GM12878 (cell line): Measurements from ENCODE around the gene KCNQ1. TPM values are rescaled to one million over a fixed set of nuclear protein-coding genes. Genes with fewer than 3 reads are reported as not detected.

ENCODE experiments used
- BCL3 ChIP-seq: IDR thresholded peaks from 2 replicates; pipeline ENCODE4 v1.6.1; 2011; ENCODE audit warnings: borderline replicate concordance, low read depth, mild to moderate bottlenecking, moderate library complexity, low read length; ENCODE audit not compliant: insufficient read depth, poor library complexity, severe bottlenecking
- IKZF2 ChIP-seq, 2 experiments: fragments of 450-650 bp; IDR thresholded peaks; 2 replicates each; pipeline ENCODE4 v1.6.1; 2017; ENCODE audit warnings: mild to moderate bottlenecking in 2 of 2, moderate library complexity in 2 of 2
- ZNF592 ChIP-seq: fragments of 450-650 bp; IDR thresholded peaks from 2 replicates; pipeline ENCODE4 v1.6.1; 2017; ENCODE audit warnings: mild to moderate bottlenecking, moderate library complexity
- polyA plus RNA-seq, 11 experiments: library from polyadenylated mRNA; depleted of rRNA in 4 of 11; unstranded in 6 of 11; stranded (reverse) in 5 of 11; fragments of >200 nt; fragmentation: Nextera tagmentation in 4 of 11; fragmentation: Illumina TruSeq in 1 of 11; extraction: Ambion mirVana in 4 of 11; extraction: Trizol in 1 of 11; gene quantifications; 1 replicate in 1 of 11; 2 replicates in 10 of 11; pipeline versions ENCODE4 v1.2.1 to v1.2.3, GENCODE V29; 2011 to 2016; ENCODE audit warnings: inconsistent platforms in 2 of 11, missing spikeins in 2 of 11, low read depth in 1 of 11
- total RNA-seq, 4 experiments: library from RNA; depleted of rRNA in 3 of 4; stranded (reverse); fragments of >200 nt in 3 of 4; fragmentation: Illumina TruSeq in 1 of 4; extraction: Trizol in 1 of 4; gene quantifications; 2 replicates each; pipeline versions ENCODE4 v1.2.1 to v1.2.3, GENCODE V29; 2013 to 2021
- TF ChIP-seq, protein P1 (sequence below): fragments of 450-650 bp; IDR thresholded peaks from 2 replicates; pipeline ENCODE4 v1.6.1; 2017; ENCODE audit warnings: mild to moderate bottlenecking
- TF ChIP-seq, protein P2 (sequence below): IDR thresholded peaks from 2 replicates; pipeline ENCODE4 v1.6.1; 2012; ENCODE audit warnings: improper control_type of control experiment, low read depth, low read length; ENCODE audit not compliant: insufficient replicate concordance

KCNQ1 gene
- total and polyA plus RNA-seq, 10 of the 15 experiments (the other 5 are each of a cell fraction or from before 2014, with no cell fraction given): 0.03 to 0.15 (median 0.12) TPM; not detected in 7

DNA sequence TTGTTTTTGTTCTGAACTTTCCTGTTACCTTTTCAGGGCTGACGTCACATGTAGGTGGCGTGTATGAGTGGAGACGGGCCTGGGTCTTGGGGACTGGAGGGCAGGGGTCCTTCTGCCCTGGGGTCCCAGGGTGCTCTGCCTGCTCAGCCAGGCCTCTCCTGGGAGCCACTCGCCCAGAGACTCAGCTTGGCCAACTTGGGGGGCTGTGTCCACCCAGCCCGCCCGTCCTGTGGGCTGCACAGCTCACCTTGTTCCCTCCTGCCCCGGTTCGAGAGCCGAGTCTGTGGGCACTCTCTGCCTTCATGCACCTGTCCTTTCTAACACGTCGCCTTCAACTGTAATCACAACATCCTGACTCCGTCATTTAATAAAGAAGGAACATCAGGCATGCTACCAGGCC lies 47.8 kb upstream of the KCNQ1 start (continued):
- TF ChIP-seq BCL3 (no peak), ZNF592 (no peak), IKZF2 (IDR thresholded peaks at IDR 0.05) (no peak)
- TF ChIP-seq, protein P1, sequence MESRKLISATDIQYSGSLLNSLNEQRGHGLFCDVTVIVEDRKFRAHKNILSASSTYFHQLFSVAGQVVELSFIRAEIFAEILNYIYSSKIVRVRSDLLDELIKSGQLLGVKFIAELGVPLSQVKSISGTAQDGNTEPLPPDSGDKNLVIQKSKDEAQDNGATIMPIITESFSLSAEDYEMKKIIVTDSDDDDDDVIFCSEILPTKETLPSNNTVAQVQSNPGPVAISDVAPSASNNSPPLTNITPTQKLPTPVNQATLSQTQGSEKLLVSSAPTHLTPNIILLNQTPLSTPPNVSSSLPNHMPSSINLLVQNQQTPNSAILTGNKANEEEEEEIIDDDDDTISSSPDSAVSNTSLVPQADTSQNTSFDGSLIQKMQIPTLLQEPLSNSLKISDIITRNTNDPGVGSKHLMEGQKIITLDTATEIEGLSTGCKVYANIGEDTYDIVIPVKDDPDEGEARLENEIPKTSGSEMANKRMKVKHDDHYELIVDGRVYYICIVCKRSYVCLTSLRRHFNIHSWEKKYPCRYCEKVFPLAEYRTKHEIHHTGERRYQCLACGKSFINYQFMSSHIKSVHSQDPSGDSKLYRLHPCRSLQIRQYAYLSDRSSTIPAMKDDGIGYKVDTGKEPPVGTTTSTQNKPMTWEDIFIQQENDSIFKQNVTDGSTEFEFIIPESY: no peak
- TF ChIP-seq, protein P2, sequence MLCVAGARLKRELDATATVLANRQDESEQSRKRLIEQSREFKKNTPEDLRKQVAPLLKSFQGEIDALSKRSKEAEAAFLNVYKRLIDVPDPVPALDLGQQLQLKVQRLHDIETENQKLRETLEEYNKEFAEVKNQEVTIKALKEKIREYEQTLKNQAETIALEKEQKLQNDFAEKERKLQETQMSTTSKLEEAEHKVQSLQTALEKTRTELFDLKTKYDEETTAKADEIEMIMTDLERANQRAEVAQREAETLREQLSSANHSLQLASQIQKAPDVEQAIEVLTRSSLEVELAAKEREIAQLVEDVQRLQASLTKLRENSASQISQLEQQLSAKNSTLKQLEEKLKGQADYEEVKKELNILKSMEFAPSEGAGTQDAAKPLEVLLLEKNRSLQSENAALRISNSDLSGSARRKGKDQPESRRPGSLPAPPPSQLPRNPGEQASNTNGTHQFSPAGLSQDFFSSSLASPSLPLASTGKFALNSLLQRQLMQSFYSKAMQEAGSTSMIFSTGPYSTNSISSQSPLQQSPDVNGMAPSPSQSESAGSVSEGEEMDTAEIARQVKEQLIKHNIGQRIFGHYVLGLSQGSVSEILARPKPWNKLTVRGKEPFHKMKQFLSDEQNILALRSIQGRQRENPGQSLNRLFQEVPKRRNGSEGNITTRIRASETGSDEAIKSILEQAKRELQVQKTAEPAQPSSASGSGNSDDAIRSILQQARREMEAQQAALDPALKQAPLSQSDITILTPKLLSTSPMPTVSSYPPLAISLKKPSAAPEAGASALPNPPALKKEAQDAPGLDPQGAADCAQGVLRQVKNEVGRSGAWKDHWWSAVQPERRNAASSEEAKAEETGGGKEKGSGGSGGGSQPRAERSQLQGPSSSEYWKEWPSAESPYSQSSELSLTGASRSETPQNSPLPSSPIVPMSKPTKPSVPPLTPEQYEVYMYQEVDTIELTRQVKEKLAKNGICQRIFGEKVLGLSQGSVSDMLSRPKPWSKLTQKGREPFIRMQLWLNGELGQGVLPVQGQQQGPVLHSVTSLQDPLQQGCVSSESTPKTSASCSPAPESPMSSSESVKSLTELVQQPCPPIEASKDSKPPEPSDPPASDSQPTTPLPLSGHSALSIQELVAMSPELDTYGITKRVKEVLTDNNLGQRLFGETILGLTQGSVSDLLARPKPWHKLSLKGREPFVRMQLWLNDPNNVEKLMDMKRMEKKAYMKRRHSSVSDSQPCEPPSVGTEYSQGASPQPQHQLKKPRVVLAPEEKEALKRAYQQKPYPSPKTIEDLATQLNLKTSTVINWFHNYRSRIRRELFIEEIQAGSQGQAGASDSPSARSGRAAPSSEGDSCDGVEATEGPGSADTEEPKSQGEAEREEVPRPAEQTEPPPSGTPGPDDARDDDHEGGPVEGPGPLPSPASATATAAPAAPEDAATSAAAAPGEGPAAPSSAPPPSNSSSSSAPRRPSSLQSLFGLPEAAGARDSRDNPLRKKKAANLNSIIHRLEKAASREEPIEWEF: no peak
